Measurements from ENCODE around the gene ZMYM2.

ZMYM2 gene

DNA sequence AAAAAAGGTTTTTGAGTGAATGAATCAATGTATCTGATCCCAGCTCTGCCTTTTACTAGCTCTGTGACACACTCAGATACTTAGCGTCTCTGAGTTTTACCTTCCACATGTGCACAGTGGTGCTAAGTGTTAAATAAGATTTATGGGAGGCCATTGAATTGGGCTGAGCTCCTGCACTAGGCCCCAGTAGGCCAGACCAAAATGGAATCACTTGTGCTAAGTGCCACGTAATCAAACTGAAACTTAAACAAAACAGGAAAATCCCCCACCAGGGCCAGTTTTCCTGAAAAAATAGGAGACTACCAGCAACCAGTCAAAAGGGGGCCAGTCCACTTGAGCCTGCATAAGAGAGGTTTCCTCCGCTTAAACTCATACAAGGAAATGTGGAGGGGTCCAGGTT is 161.4 kb downstream of the ZMYM2 start:
- Histone ChIP-seq H3K27me3 (ENCODE audit: insufficient read depth, insufficient read length) (peaks cover 8% of the 10 kb centered on the region), H3K4me3 (ENCODE audit: insufficient read length, low read depth) (no peak overlapping the region), H3K9me3 (ENCODE audit: insufficient read depth, low read length) (no peaks in the 10 kb centered on the region), H3K4me1 (ENCODE audit: insufficient read depth, insufficient read length) (peaks cover 2% of the 10 kb centered on the region), H3K36me3 (ENCODE audit: insufficient read depth, insufficient read length, low read length) (no peaks in the 10 kb centered on the region), H3K9ac (ENCODE audit: insufficient read length, low read depth) (no peak overlapping the region)
- TF ChIP-seq SUZ12 (IDR thresholded peaks at IDR 0.05; ENCODE audit: extremely low read depth, insufficient read depth, insufficient read length) = no peak
- TF ChIP-seq YY1 (IDR thresholded peaks at IDR 0.05; ENCODE audit: insufficient read depth, insufficient read length) = no peak
- no peak for TF ChIP-seq ZNF274 (IDR thresholded peaks at IDR 0.05; ENCODE audit: low read depth, low read length)
- DNase-seq (ENCODE audit: low read depth, low spot score) = no peak

DNA sequence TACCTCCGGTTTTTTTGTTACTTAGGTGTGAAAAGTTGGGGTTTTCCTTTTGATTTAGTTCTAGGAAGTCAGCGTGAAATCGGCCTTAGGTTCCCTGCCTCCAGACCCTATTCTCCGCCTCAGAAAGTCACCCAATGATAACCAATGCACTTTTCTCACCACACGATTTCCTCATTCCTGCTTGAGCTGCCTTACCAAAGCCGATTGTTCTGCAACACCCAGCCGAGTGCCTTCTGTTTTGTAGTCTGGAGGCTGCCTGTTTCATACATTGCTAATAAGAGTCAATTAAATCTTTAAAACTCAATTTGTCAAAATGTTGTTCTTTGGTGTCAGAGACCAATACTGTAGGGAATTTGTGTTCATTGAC is 162.6 kb downstream of the ZMYM2 start:
- H3K4me3 ChIP-seq (ENCODE audit: insufficient read length, low read depth) = no peak overlapping the region
- no peak for TF ChIP-seq YY1 (IDR thresholded peaks at IDR 0.05; ENCODE audit: insufficient read depth, insufficient read length)
- no peak for TF ChIP-seq ZNF274 (IDR thresholded peaks at IDR 0.05; ENCODE audit: low read depth, low read length)
- TF ChIP-seq SUZ12 (IDR thresholded peaks at IDR 0.05; ENCODE audit: extremely low read depth, insufficient read depth, insufficient read length) = no peak
- no peaks in the 10 kb centered on the region for H3K9me3 ChIP-seq (ENCODE audit: insufficient read depth, low read length)
- no peak overlapping the region for H3K9ac ChIP-seq (ENCODE audit: insufficient read length, low read depth)
- H3K4me1 ChIP-seq (ENCODE audit: insufficient read depth, insufficient read length) = peaks cover 2% of the 10 kb centered on the region
- peaks cover 8% of the 10 kb centered on the region for H3K27me3 ChIP-seq (ENCODE audit: insufficient read depth, insufficient read length)
- H3K36me3 ChIP-seq (ENCODE audit: insufficient read depth, insufficient read length, low read length) = no peaks in the 10 kb centered on the region
- no peak for DNase-seq (ENCODE audit: low read depth, low spot score)

DNA sequence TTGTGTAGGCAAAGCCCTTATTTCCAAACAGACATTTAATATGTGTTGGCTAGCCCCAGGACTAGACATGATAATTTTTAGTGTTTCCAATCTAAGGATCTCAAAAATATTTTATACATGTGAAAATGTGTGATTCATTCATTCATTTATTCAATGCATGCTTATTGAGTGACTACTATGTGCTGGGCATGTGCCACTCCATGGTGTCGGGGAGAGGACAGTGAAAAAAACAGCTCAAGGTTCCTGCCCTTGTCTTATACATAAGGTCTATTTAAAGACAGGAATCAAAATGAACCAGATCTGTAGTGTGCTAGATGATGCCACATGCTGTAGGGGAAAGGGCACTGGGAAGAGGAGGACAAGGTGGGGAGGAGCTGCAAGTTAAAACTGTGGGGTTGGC is 165.8 kb downstream of the ZMYM2 start:
- TF ChIP-seq SUZ12 (IDR thresholded peaks at IDR 0.05; ENCODE audit: extremely low read depth, insufficient read depth, insufficient read length) (no peak), YY1 (IDR thresholded peaks at IDR 0.05; ENCODE audit: insufficient read depth, insufficient read length) (no peak), ZNF274 (IDR thresholded peaks at IDR 0.05; ENCODE audit: low read depth, low read length) (no peak)
- Histone ChIP-seq H3K9me3 (ENCODE audit: insufficient read depth, low read length) (no peaks in the 10 kb centered on the region), H3K4me3 (ENCODE audit: insufficient read length, low read depth) (no peak overlapping the region), H3K36me3 (ENCODE audit: insufficient read depth, insufficient read length, low read length) (no peaks in the 10 kb centered on the region), H3K9ac (ENCODE audit: insufficient read length, low read depth) (no peak overlapping the region), H3K27me3 (ENCODE audit: insufficient read depth, insufficient read length) (peaks cover 10% of the 10 kb centered on the region), H3K4me1 (ENCODE audit: insufficient read depth, insufficient read length) (no peaks in the 10 kb centered on the region)
- no peak for DNase-seq (ENCODE audit: low read depth, low spot score)

DNA sequence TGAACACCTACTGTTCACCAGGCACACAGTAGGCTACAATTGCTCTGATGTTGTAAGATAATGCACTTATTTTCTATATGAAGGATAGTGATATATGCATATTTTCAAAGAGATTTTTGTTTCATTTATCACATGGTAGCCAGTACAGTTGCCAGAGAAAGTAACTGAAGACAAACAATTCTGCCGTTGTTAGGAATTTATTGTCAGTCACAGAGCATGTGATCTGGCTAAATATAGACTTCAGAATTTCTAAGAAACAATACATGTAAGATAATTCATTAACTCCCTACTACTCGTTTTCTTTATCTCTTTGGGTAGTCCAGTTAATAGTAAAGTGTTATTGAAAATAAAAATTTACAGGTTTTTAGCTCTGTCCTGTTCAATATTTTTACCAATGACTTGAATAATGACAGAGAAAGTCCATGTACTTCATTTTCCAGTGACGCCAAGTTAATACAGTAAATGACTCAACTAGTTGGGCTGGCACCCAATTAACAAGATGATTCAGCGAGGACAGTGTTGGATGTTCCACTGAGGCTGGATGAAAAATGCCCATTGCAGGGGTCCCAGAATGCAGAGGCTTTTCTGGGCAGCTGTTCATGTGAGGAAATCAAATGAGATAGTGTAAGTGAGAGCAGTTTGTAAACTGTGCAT is 166.7 kb downstream of the ZMYM2 start:
- H3K27me3 ChIP-seq (ENCODE audit: insufficient read depth, insufficient read length) = peaks cover 17% of the 10 kb centered on the region
- TF ChIP-seq SUZ12 (IDR thresholded peaks at IDR 0.05; ENCODE audit: extremely low read depth, insufficient read depth, insufficient read length) = no peak
- no peaks in the 10 kb centered on the region for H3K36me3 ChIP-seq (ENCODE audit: insufficient read depth, insufficient read length, low read length)
- H3K9me3 ChIP-seq (ENCODE audit: insufficient read depth, low read length) = no peaks in the 10 kb centered on the region
- DNase-seq (ENCODE audit: low read depth, low spot score) = no peak
- H3K4me3 ChIP-seq (ENCODE audit: insufficient read length, low read depth) = no peak overlapping the region
- no peak overlapping the region for H3K9ac ChIP-seq (ENCODE audit: insufficient read length, low read depth)
- H3K4me1 ChIP-seq (ENCODE audit: insufficient read depth, insufficient read length) = no peaks in the 10 kb centered on the region

DNA sequence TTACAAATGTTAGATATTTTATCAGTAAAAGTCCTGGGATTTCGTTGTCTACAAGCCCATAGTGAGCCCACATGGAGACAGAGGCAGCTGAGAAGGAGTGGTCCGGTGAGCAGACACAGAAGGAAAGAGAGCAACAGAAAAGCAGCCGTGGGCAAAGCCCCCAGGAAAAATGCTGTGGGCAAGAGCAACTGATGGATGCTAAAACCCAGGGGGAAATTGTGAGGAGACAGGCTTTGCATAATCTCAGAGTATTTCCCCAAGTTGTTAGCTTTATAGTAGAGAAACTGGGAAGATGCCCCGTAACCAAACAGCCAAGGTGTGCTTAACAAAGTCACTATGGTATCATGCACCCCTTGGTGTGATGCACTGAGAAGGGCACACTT is 167.2 kb downstream of the ZMYM2 start:
- Histone ChIP-seq H3K4me3 (ENCODE audit: insufficient read length, low read depth) (no peak overlapping the region), H3K27me3 (ENCODE audit: insufficient read depth, insufficient read length) (peaks cover 17% of the 10 kb centered on the region)

DNA sequence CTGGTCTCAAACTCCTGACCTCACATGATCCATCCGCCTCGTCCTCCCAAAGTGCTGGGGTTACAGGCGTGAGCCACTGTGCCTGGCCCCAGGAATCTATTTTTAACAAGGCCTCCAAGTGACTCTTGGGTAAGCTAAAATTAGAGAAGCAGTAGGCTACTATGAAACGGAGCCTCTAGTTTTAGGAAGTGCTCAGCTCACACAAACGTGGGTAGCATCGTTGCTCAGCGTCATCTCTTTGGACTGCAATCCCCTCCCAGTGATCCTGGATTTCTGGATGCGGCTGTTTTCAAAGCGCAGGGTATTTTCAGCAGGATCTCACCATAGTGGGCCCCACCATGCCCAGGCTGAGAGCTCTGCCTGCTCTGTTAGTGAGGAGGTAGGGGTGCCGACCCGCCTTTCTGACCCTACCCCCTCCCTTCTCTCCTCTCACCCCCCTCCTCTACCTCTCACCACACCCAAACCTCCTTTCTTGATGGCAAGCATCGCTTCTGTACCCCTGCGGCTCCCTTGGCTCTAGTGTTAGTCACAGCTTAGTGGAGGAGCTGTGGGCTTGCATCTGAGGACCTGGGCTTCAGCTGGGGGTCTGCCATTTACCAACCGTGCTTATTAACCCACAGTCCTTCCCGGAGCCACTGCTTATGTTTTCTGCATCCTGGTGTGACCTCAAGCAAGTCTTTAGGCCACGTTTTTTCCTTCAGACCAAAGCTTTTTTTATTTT is 168.2 kb downstream of the ZMYM2 start:
- Histone ChIP-seq H3K36me3 (ENCODE audit: insufficient read depth, insufficient read length, low read length) (no peaks in the 10 kb centered on the region), H3K4me1 (ENCODE audit: insufficient read depth, insufficient read length) (no peaks in the 10 kb centered on the region), H3K4me3 (ENCODE audit: insufficient read length, low read depth) (no peak overlapping the region), H3K9ac (ENCODE audit: insufficient read length, low read depth) (no peak overlapping the region), H3K9me3 (ENCODE audit: insufficient read depth, low read length) (no peaks in the 10 kb centered on the region), H3K27me3 (ENCODE audit: insufficient read depth, insufficient read length) (peaks cover 17% of the 10 kb centered on the region)
- no peak for DNase-seq (ENCODE audit: low read depth, low spot score)
- TF ChIP-seq YY1 (IDR thresholded peaks at IDR 0.05; ENCODE audit: insufficient read depth, insufficient read length) (no peak), ZNF274 (IDR thresholded peaks at IDR 0.05; ENCODE audit: low read depth, low read length) (no peak), SUZ12 (IDR thresholded peaks at IDR 0.05; ENCODE audit: extremely low read depth, insufficient read depth, insufficient read length) (no peak)

More for the DNA sequence above, 167.2 kb downstream of the ZMYM2 start:
- no peak overlapping the region for H3K9ac ChIP-seq (ENCODE audit: insufficient read length, low read depth)
- no peaks in the 10 kb centered on the region for H3K36me3 ChIP-seq (ENCODE audit: insufficient read depth, insufficient read length, low read length)
- H3K9me3 ChIP-seq (ENCODE audit: insufficient read depth, low read length) = no peaks in the 10 kb centered on the region
- TF ChIP-seq ZNF274 (IDR thresholded peaks at IDR 0.05; ENCODE audit: low read depth, low read length) (no peak), YY1 (IDR thresholded peaks at IDR 0.05; ENCODE audit: insufficient read depth, insufficient read length) (no peak), SUZ12 (IDR thresholded peaks at IDR 0.05; ENCODE audit: extremely low read depth, insufficient read depth, insufficient read length) (no peak)
- no peak for DNase-seq (ENCODE audit: low read depth, low spot score)
- H3K4me1 ChIP-seq (ENCODE audit: insufficient read depth, insufficient read length) = no peaks in the 10 kb centered on the region

DNA sequence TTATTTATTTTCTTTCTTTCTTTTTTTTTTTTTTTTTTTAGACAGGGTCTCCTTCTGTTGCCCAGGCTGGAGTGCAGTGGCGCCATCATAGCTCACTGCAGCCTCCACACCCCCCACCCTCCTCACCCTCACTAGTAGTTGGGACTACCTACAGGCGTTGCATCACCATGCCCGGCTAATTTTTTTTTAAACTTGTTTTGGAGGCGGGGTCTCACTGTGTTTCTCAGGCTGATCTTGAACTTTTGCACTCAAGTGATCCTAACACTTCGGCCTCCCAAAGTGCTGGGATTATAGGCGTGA is 168.7 kb downstream of the ZMYM2 start:
- Histone ChIP-seq H3K4me1 (ENCODE audit: insufficient read depth, insufficient read length) (no peaks in the 10 kb centered on the region), H3K9me3 (ENCODE audit: insufficient read depth, low read length) (no peaks in the 10 kb centered on the region), H3K36me3 (ENCODE audit: insufficient read depth, insufficient read length, low read length) (no peaks in the 10 kb centered on the region), H3K27me3 (ENCODE audit: insufficient read depth, insufficient read length) (peaks cover 17% of the 10 kb centered on the region), H3K9ac (ENCODE audit: insufficient read length, low read depth) (peak overlapping the region; percentile 74), H3K4me3 (ENCODE audit: insufficient read length, low read depth) (peak overlapping the region; percentile 51)
- TF ChIP-seq ZNF274 (IDR thresholded peaks at IDR 0.05; ENCODE audit: low read depth, low read length) (no peak), YY1 (IDR thresholded peaks at IDR 0.05; ENCODE audit: insufficient read depth, insufficient read length) (no peak), SUZ12 (IDR thresholded peaks at IDR 0.05; ENCODE audit: extremely low read depth, insufficient read depth, insufficient read length) (no peak)
- DNase-seq (ENCODE audit: low read depth, low spot score) = no peak

All from NT2/D1 (cell line).